Right lobe of liver (tissue), 6 donors: Measurements from ENCODE around the gene SLC2A4. TPM values are rescaled to one million over a fixed set of nuclear protein-coding genes. Genes with fewer than 3 reads are reported as not detected.
"Not testable (repeated sequence)": the region's sequence is repeated elsewhere in the genome, so short reads cannot be mapped to it uniquely, and the experiment has no call there.

ENCODE experiments used
- ATAC-seq, 4 donors: fragments of 200-7000 bp; cut with Tn5 transposase; one replicate each; pipeline ENCODE4 v1.9.1; 2020; ENCODE audit warnings: mild to moderate bottlenecking in 4 of 4, moderate library complexity in 4 of 4
- DNase-seq, 3 donors: peaks; one replicate each; pipeline ENCODE4 v3.0.0-alpha.2; 2020
- H3K27ac ChIP-seq, 3 donors: fragments of 200-600 bp; one replicate each; pipeline ENCODE4 v1.8.0; 2022
- H3K27me3 ChIP-seq, 2 donors: fragments of 200-600 bp; one replicate each; pipeline ENCODE4 v1.8.0; 2022
- H3K36me3 ChIP-seq, 4 donors: fragments of 200-600 bp; sonication (generic) in 1 of 4; one replicate each; pipeline versions ENCODE4 v1.5.1 to v1.8.0; 2017 to 2022; ENCODE audit warnings: control low read depth in 1 of 4
- H3K4me1 ChIP-seq, 4 donors: fragments of 200-600 bp; sonication (generic) in 1 of 4; one replicate each; pipeline versions ENCODE4 v1.5.1 to v1.8.0; 2017 to 2022; ENCODE audit warnings: control low read depth in 1 of 4
- H3K4me3 ChIP-seq, 3 donors: fragments of 200-600 bp; one replicate each; pipeline ENCODE4 v1.8.0; 2022
- H3K9me3 ChIP-seq, 4 donors: fragments of 200-600 bp; sonication (generic) in 1 of 4; one replicate each; pipeline versions ENCODE4 v1.5.1 to v1.8.0; 2017 to 2022; ENCODE audit warnings: control low read depth in 1 of 4
- CTCF ChIP-seq, 4 donors: fragments of 200-600 bp in 3 of 4; fragments of 450-650 bp in 1 of 4; IDR thresholded peaks; one replicate each; pipeline versions ENCODE4 v1.5.1 to v1.8.0; 2016 to 2022; ENCODE audit warnings: antibody characterized with exemption in 4 of 4, mild to moderate bottlenecking in 2 of 4
- POLR2A ChIP-seq: fragments of 450-650 bp; IDR thresholded peaks from one replicate; pipeline ENCODE4 v1.6.1; 2017; ENCODE audit warnings: antibody characterized with exemption, mild to moderate bottlenecking
- WGBS: methylation state at CpG from one replicate; pipeline ENCODE4 v1.1.6; 2018; ENCODE audit warnings: low coverage, low lambda C conversion rate; ENCODE audit not compliant: insufficient coverage; ENCODE audit errors: missing lambda C conversion rate; 5-methylcytosine and 5-hydroxymethylcytosine counted together
- intact Hi-C, 2 donors: fragments of 100-400 bp; cut with DNase I; formaldehyde crosslinking; loops; one replicate each; pipeline versions ENCODE4 v1.11.2 to v1.14.1; 2022
- total RNA-seq, 6 experiments: library from RNA; depleted of rRNA in 2 of 6; stranded (reverse); fragments of >200 nt in 2 of 6; fragmentation: NEBNext Ultra II Directional in 3 of 6; extraction: Animal tissue kit (Norgen Biotek cat#: 25700) in 3 of 6; gene quantifications; one replicate each; pipeline versions ENCODE4 v1.1.0 to v1.2.4, GENCODE V29; 2016 to 2023
- donor health status: DM: no; HTN: yes; CAD: no.
- donor health status: DM: no; HTN: no; CAD: no.
- donor health status: DM: no; HTN: no; CAD: no.
- donor health status: DM: no; HTN: yes; CAD: no.
- donor health status: DM: no; HTN: yes; CAD: no.

SLC2A4 gene
- total RNA-seq, 6 experiments from 2014 or later: 0.66 to 2.1 (median 1.4) TPM

DNA sequence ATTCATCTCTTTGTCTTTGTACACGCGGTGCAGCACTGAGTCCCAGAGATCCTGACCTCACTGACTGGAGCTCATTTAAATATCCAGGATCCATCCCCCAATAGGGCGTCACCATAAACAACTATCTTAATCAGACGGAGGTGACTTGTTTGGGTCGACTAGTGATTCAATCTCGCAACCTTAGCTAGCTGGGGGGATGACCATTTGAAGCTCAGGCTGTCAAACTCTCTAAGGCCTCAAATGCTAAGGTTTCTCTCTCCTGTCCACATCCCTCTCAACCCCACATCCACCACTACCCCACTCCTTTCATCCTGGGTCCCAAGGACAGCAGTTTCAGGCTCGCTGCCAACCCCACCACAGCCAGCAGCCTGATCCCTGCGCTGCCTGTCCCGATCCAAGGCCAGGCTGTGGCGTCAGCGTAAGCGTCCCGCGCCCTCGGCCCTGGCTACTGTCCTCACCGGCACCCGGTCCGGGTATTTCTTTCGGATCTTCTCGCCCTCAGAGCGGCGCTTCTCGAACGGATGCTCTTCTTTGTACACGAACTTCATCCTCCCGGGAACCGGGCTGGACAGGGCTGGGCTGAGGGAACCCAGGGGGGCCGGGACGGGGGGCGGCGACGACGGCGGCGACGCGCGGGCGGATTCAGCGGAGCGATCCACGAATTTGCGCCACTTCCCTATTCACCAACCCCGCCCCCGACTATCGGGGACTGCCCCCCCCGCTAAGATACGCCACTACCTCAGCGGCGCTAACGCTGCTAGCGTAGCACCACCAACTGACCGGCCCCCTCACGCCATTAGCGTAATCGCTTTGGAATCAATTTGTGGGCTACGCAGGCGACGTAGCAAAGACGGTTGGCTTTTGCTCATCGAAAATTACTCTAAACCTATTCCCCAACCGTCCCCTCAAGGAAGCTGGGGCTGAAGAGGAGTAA is 39.5 kb upstream of the SLC2A4 start, which contains the start of gene GABARAP:
Gene GABARAP (minus strand): TSS at position 667 of the 934 bp plus-strand sequence. CDS start 119 bp downstream, at position 548.
- peaks cover 5 to 39% (median 18%) of the 10 kb centered on the region in 4 donors for H3K36me3 ChIP-seq
- no peaks in the 10 kb centered on the region for H3K9me3 ChIP-seq
- peaks cover 0 to 27% (median 8%) of the 10 kb centered on the region in 4 donors for H3K4me1 ChIP-seq
- peak; percentile 50 to 73 (median 58) for ATAC-seq
- TF ChIP-seq CTCF (IDR thresholded peaks at IDR 0.05) (no peak), POLR2A (peak; percentile 54)
- intact Hi-C loops: no loop called here
- H3K4me3 ChIP-seq: peak within 1 kb of the TSS; percentile 84 to 90 (median 88)
- peak; percentile 93 to 95 (median 95) for DNase-seq
- H3K27ac ChIP-seq: peak within 1 kb of the TSS; percentile 95 to 99 (median 97)
- under 1% methylated on average over 35 of the region's 62 CpGs for WGBS
- H3K27me3 ChIP-seq: no peaks in the 10 kb centered on the region

DNA sequence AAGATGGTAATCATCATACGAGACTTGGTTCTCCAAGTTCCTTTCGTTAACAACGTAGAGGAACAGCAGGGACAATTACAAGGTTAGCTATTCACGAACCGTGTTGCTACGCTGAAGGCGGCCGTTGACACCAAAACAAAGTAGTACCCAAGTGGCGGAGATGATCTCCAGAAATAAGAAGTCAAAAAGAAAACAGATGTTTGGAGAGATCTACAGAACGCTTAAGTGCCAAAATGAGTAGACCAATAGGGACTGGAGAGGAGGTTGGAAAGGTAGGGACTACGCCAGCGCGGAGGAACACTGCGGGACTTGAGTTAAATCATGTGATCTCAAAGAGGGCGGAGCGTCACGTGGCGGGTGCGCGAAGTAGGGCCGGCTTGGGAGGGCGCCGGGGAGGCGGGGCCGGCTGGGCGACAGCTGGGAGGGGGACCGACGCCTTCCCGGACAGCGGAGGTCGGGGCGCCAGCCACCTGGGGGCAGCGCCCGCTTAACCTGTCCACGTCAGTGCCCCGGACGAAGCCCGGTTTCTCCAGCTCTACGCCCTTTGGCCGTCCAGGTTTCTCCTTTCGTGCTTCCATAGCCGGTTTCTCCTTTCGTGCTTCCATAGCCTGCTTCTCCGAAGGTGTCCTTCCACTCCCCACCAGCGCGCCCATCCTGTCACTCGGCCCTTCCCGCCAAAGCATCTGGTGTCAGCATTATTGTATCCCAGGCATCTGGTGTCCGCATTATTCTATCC is 38.6 kb upstream of the SLC2A4 start:
- H3K4me1 ChIP-seq: peaks cover 0 to 23% (median 8%) of the 10 kb centered on the region in 4 donors
- intact Hi-C loops: no loop called here
- peak; percentile 72 for TF ChIP-seq POLR2A
- peak in 2 of 4 donors; percentile 18 to 20 for TF ChIP-seq CTCF (IDR thresholded peaks at IDR 0.05)
- no peaks in the 10 kb centered on the region for H3K9me3 ChIP-seq
- DNase-seq: peak; percentile 97
- peak overlapping the region; percentile 95 to 99 (median 97) for H3K27ac ChIP-seq
- ATAC-seq: peak; percentile 60 to 67 (median 64)
- H3K4me3 ChIP-seq: peak overlapping the region; percentile 84 to 90 (median 88)
- no peaks in the 10 kb centered on the region for H3K27me3 ChIP-seq
- H3K36me3 ChIP-seq: peaks cover 5 to 40% (median 18%) of the 10 kb centered on the region in 4 donors
- WGBS: under 1% methylated on average over 24 of the region's 49 CpGs

DNA sequence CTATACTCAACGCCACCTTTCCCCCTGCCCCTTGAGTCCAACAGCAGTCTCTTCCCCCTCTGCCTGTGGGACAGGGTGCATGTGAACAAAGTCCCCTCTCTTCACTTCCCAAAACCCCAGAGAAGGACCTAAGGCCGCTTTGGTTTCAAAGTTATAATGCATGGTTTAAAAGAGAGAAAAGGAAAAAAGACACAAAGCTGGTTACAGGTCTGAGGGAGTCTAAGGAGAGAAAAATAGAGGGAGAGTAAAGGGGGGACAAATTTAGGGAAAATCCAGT is 38.1 kb upstream of the SLC2A4 start:
- peak overlapping the region; percentile 95 to 99 (median 97) for H3K27ac ChIP-seq
- DNase-seq (no peak), ATAC-seq (no peak)
- H3K4me3 ChIP-seq: peak overlapping the region; percentile 84 to 90 (median 88)
- H3K36me3 ChIP-seq: peaks cover 5 to 40% (median 18%) of the 10 kb centered on the region in 4 donors
- WGBS: 6% methylated on average over 2 of the region's 2 CpGs
- no peaks in the 10 kb centered on the region for H3K27me3 ChIP-seq
- peaks cover 0 to 23% (median 8%) of the 10 kb centered on the region in 4 donors for H3K4me1 ChIP-seq
- TF ChIP-seq CTCF (IDR thresholded peaks at IDR 0.05): no peak
- TF ChIP-seq POLR2A: no peak
- no peaks in the 10 kb centered on the region for H3K9me3 ChIP-seq
- intact Hi-C loops: no loop called here

DNA sequence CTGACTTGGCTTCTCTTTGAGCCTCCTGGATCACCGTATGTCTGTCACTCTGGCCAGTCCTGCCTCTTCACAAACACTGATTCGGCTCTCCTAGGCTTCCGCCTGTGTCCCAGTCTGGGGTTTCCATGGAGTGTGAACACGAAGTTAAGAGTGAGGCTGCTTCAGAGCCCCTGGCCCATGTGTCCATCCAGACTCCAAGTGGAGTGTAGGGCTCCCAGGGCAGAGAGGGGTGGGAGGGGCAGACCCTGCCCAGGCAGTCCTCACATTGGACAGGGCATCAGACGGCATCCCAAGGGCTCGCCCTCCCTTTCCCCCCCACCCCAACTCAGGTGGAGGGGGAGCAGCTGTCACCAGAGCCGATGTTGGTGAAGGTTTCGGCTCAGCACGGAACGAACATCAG is 37.7 kb upstream of the SLC2A4 start:
- Histone ChIP-seq H3K36me3 (peaks cover 5 to 40% (median 18%) of the 10 kb centered on the region in 4 donors), H3K4me3 (peak overlapping the region in 2 of 3 donors; percentile 84 to 90), H3K4me1 (peaks cover 0 to 27% (median 8%) of the 10 kb centered on the region in 4 donors), H3K27ac (peak overlapping the region in 2 of 3 donors; percentile 97 to 99)
- DNase-seq, ATAC-seq, intact Hi-C loops, H3K9me3 ChIP-seq, H3K27me3 ChIP-seq: not testable (repeated sequence)
- 67% methylated on average over 6 of the region's 10 CpGs for WGBS
